ENCODE results near the gene CPT1A. TPM values are rescaled to one million over a fixed set of nuclear protein-coding genes. Genes with fewer than 3 reads are reported as not detected.
"Not testable (repeated sequence)": the region's sequence is repeated elsewhere in the genome, so short reads cannot be mapped to it uniquely, and the experiment has no call there.

CPT1A gene
- total RNA-seq, 1 donor, result 29.3 TPM

GRCh38 chr11:68857037-68857586, 15.4 kb upstream of the CPT1A start:
- Histone ChIP-seq H3K4me3 (ENCODE audit: insufficient read depth, low read length) (no peak overlapping the region), H3K4me1 (ENCODE audit: insufficient read depth, low read length) (peaks cover 7% of the 10 kb centered on the region), H4K20me1 (ENCODE audit: insufficient read depth, low read length) (no peaks in the 10 kb centered on the region), H3K9me3 (ENCODE audit: low read depth, low read length) (no peaks in the 10 kb centered on the region), H2AFZ (ENCODE audit: low read length) (no peak overlapping the region), H3K36me3 (ENCODE audit: insufficient read depth, low read length) (no peaks in the 10 kb centered on the region), H3K4me2 (ENCODE audit: insufficient read depth, low read length) (no peak overlapping the region), H3K79me2 (ENCODE audit: insufficient read depth, low read length) (no peaks in the 10 kb centered on the region), H3K27ac (ENCODE audit: low read depth, low read length) (no peak overlapping the region), H3K27me3 (ENCODE audit: insufficient read depth, low read length) (peaks cover 25% of the 10 kb centered on the region)
- no peak for DNase-seq (ENCODE audit: insufficient read length, low spot score, missing footprints)
- no peak for TF ChIP-seq CTCF (IDR thresholded peaks at IDR 0.05; ENCODE audit: extremely low read depth, low read depth, low read length)

GRCh38 chr11:68856425-68857030, 14.8 kb upstream of the CPT1A start:
- not testable (repeated sequence) for H3K27ac ChIP-seq (ENCODE audit: low read depth, low read length); H3K4me2 ChIP-seq (ENCODE audit: insufficient read depth, low read length); H3K4me1 ChIP-seq (ENCODE audit: insufficient read depth, low read length); DNase-seq (ENCODE audit: insufficient read length, low spot score, missing footprints); H3K4me3 ChIP-seq (ENCODE audit: insufficient read depth, low read length); H3K79me2 ChIP-seq (ENCODE audit: insufficient read depth, low read length); H4K20me1 ChIP-seq (ENCODE audit: insufficient read depth, low read length); H3K9me3 ChIP-seq (ENCODE audit: low read depth, low read length); H2AFZ ChIP-seq (ENCODE audit: low read length); H3K36me3 ChIP-seq (ENCODE audit: insufficient read depth, low read length)
- peaks cover 25% of the 10 kb centered on the region for H3K27me3 ChIP-seq (ENCODE audit: insufficient read depth, low read length)

GRCh38 chr11:68855205-68855981, 13.7 kb upstream of the CPT1A start:
- Histone ChIP-seq H3K27ac (ENCODE audit: low read depth, low read length) (no peak overlapping the region), H3K27me3 (ENCODE audit: insufficient read depth, low read length) (peaks cover 25% of the 10 kb centered on the region), H3K79me2 (ENCODE audit: insufficient read depth, low read length) (no peaks in the 10 kb centered on the region), H3K36me3 (ENCODE audit: insufficient read depth, low read length) (no peaks in the 10 kb centered on the region), H3K4me3 (ENCODE audit: insufficient read depth, low read length) (peak overlapping the region; percentile 68), H3K9me3 (ENCODE audit: low read depth, low read length) (no peaks in the 10 kb centered on the region), H3K4me1 (ENCODE audit: insufficient read depth, low read length) (peaks cover 7% of the 10 kb centered on the region), H3K4me2 (ENCODE audit: insufficient read depth, low read length) (peak overlapping the region; percentile 76), H2AFZ (ENCODE audit: low read length) (peak overlapping the region; percentile 80), H4K20me1 (ENCODE audit: insufficient read depth, low read length) (no peaks in the 10 kb centered on the region)
- no peak for TF ChIP-seq CTCF (IDR thresholded peaks at IDR 0.05; ENCODE audit: extremely low read depth, low read depth, low read length)
- peak; percentile 97 for DNase-seq (ENCODE audit: insufficient read length, low spot score, missing footprints)

- Histone ChIP-seq H3K79me2 (ENCODE audit: insufficient read depth, low read length) (no peaks in the 10 kb centered on the region), H2AFZ (ENCODE audit: low read length) (no peak overlapping the region), H3K36me3 (ENCODE audit: insufficient read depth, low read length) (no peaks in the 10 kb centered on the region), H4K20me1 (ENCODE audit: insufficient read depth, low read length) (no peaks in the 10 kb centered on the region), H3K9me3 (ENCODE audit: low read depth, low read length) (no peaks in the 10 kb centered on the region), H3K4me1 (ENCODE audit: insufficient read depth, low read length) (peaks cover 7% of the 10 kb centered on the region), H3K4me3 (ENCODE audit: insufficient read depth, low read length) (no peak overlapping the region), H3K27me3 (ENCODE audit: insufficient read depth, low read length) (peaks cover 25% of the 10 kb centered on the region), H3K4me2 (ENCODE audit: insufficient read depth, low read length) (no peak overlapping the region), H3K27ac (ENCODE audit: low read depth, low read length) (no peak overlapping the region)
- DNase-seq (ENCODE audit: insufficient read length, low spot score, missing footprints), result peak; percentile 77
- no peak for TF ChIP-seq CTCF (IDR thresholded peaks at IDR 0.05; ENCODE audit: extremely low read depth, low read depth, low read length)
Measured at GRCh38 chr11:68854273-68854958, 12.7 kb upstream of the CPT1A start.
